ENCODE results near the gene SLC1A7.

DNA sequence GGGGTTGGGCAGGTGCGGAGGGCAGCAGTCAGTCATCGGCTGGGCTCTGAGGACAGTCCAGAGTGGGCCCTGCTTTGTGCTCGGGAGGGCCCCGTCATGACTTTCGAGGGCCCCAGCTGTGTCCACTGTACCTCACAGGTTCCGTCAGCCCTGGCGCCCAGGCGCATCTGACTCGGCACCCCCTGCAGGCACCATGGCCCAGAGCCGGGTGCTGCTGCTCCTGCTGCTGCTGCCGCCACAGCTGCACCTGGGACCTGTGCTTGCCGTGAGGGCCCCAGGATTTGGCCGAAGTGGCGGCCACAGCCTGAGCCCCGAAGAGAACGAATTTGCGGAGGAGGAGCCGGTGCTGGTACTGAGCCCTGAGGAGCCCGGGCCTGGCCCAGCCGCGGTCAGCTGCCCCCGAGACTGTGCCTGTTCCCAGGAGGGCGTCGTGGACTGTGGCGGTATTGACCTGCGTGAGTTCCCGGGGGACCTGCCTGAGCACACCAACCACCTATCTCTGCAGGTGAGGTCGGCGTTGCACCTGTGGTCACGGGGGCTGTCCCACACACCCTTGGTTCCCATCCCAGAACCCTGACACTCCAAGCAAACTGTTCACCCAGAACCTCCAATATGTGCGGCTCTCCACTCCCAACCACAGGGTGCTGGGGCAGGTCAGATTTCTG is 72.6 kb downstream of the SLC1A7 start:
- TF ChIP-seq CTCF (IDR thresholded peaks at IDR 0.05), result no peak
- TF ChIP-seq EZH2 (IDR thresholded peaks at IDR 0.05; ENCODE audit: borderline replicate concordance, insufficient read depth, low read depth, low read length, poor library complexity, severe bottlenecking), result no peak
